H1 (cell line): ENCODE data around the gene TGM6. TPM values are rescaled to one million over a fixed set of nuclear protein-coding genes. Genes with fewer than 3 reads are reported as not detected.

ENCODE experiments used
- CTCF ChIA-PET: fragments of 300-600 bp; sonication (Branson Sonifier 250); formaldehyde crosslinking; loops from one replicate; lab custom pipeline; 2021; ENCODE audit not compliant: partially characterized antibody; lab: Charles Lee
- POLR2A ChIA-PET: fragments of 300-600 bp; sonication (Branson Sonifier 250); formaldehyde crosslinking; loops from one replicate; lab custom pipeline; 2021; ENCODE audit warnings: inconsistent platforms; ENCODE audit not compliant: partially characterized antibody; lab: Charles Lee
- DNase-seq, 2 experiments: peaks; one replicate each; pipeline versions ENCODE4 v3.0.0 to v3.0.0-alpha.2; 2010 to 2022; ENCODE audit warnings: low spot score in 2 of 2, low read depth in 1 of 2, mixed read lengths in 1 of 2
- FAIRE-seq: peaks from 2 replicates; lab custom pipeline; 2011; peaks lifted over from hg19 to GRCh38; lab: Jason Lieb, UNC
- H2AFZ ChIP-seq: 2 replicates; pipeline ENCODE4 v1.8.1; 2012; ENCODE audit warnings: low read length, inconsistent platforms
- H2AK5ac ChIP-seq: 2 replicates; pipeline ENCODE4 v1.6.1; 2013; ENCODE audit warnings: low read depth, low read length
- H2BK120ac ChIP-seq: replicated peaks from 2 replicates; pipeline ENCODE3; 2013; ENCODE audit warnings: low read depth, low read length, inconsistent platforms
- H2BK12ac ChIP-seq: 2 replicates; pipeline ENCODE4 v1.6.1; 2013; ENCODE audit warnings: low read depth, low read length
- H2BK15ac ChIP-seq: 2 replicates; pipeline ENCODE4 v1.6.1; 2013; ENCODE audit warnings: low read length
- H2BK20ac ChIP-seq: 2 replicates; pipeline ENCODE4 v1.6.1; 2013; ENCODE audit warnings: low read length
- H2BK5ac ChIP-seq: 2 replicates; pipeline ENCODE4 v1.6.1; 2013; ENCODE audit warnings: low read depth, low read length
- H3K14ac ChIP-seq: 2 replicates; pipeline ENCODE4 v1.6.1; 2013; ENCODE audit warnings: inconsistent platforms; ENCODE audit not compliant: insufficient read length
- H3K18ac ChIP-seq: 2 replicates; pipeline ENCODE4 v1.6.1; 2013; ENCODE audit warnings: low read length; ENCODE audit errors: extremely low read depth
- H3K23ac ChIP-seq: 2 replicates; pipeline ENCODE4 v1.6.1; 2013; ENCODE audit warnings: inconsistent platforms; ENCODE audit not compliant: insufficient read length
- H3K23me2 ChIP-seq: 2 replicates; pipeline ENCODE4 v1.6.1; 2013; ENCODE audit warnings: low read depth, low read length
- H3K27ac ChIP-seq: 2 replicates; pipeline ENCODE4 v1.6.1; 2011; ENCODE audit warnings: low read depth, low read length, inconsistent platforms
- H3K27me3 ChIP-seq, 4 experiments: replicated peaks in 1 of 4; 1 replicate in 1 of 4; 2 replicates in 3 of 4; pipeline versions ENCODE4 v1.6.1 to v1.8.1; 2011 to 2013; ENCODE audit warnings: low read length in 3 of 4, mild to moderate bottlenecking in 3 of 4, inconsistent platforms in 2 of 4, mixed read lengths in 2 of 4, moderate library complexity in 1 of 4; ENCODE audit not compliant: control insufficient read depth in 3 of 4, insufficient read depth in 3 of 4; ENCODE audit errors: extremely low read depth in 1 of 4
- H3K36me3 ChIP-seq, 4 experiments: 2 replicates each; pipeline versions ENCODE4 v1.6.1 to v1.8.1; 2011 to 2013; ENCODE audit warnings: mild to moderate bottlenecking in 4 of 4, low read length in 3 of 4, moderate library complexity in 2 of 4, control low read depth in 1 of 4, inconsistent platforms in 1 of 4; ENCODE audit not compliant: insufficient read depth in 4 of 4, control insufficient read depth in 2 of 4
- H3K4ac ChIP-seq: replicated peaks from 2 replicates; pipeline ENCODE3; 2013; ENCODE audit warnings: low read length, low read depth, mixed read lengths, inconsistent platforms; ENCODE audit not compliant: insufficient read length
- H3K4me1 ChIP-seq, 4 experiments: replicated peaks in 1 of 4; 1 replicate in 1 of 4; 2 replicates in 3 of 4; pipeline versions ENCODE4 v1.6.1 to v1.8.1; 2011 to 2013; ENCODE audit warnings: low read length in 3 of 4, inconsistent platforms in 2 of 4, mixed read lengths in 1 of 4; ENCODE audit not compliant: insufficient read depth in 4 of 4, control insufficient read depth in 3 of 4
- H3K4me2 ChIP-seq, 2 experiments: 2 replicates each; pipeline versions ENCODE4 v1.6.1 to v1.8.1; 2011 to 2013; ENCODE audit warnings: low read depth in 2 of 2, low read length in 2 of 2, control low read depth in 1 of 2, inconsistent platforms in 1 of 2, mild to moderate bottlenecking in 1 of 2; ENCODE audit not compliant: insufficient read depth in 1 of 2
- H3K4me3 ChIP-seq, 4 experiments: fragments of 200-600, 300-600 bp in 1 of 4; sonication (generic), shearing (Covaris generic), sonication (Bioruptor Twin) in 1 of 4; 2 replicates each; pipeline versions ENCODE4 v1.5.1 to v1.8.1; 2011 to 2016; ENCODE audit warnings: low read length in 4 of 4, low read depth in 3 of 4, control low read depth in 2 of 4, inconsistent platforms in 2 of 4, mild to moderate bottlenecking in 2 of 4, mixed read lengths in 1 of 4, moderate library complexity in 1 of 4; ENCODE audit not compliant: insufficient read depth in 2 of 4; ENCODE audit errors: extremely low read depth in 1 of 4
- H3K56ac ChIP-seq: replicated peaks from 2 replicates; pipeline ENCODE3; 2013; ENCODE audit warnings: low read depth, mild to moderate bottlenecking, mixed read lengths, low read length, inconsistent platforms; ENCODE audit not compliant: insufficient read length
- H3K79me1 ChIP-seq: 2 replicates; pipeline ENCODE4 v1.6.1; 2013; ENCODE audit warnings: low read depth, low read length, control low read depth
- H3K79me2 ChIP-seq, 2 experiments: 2 replicates each; pipeline versions ENCODE4 v1.6.1 to v1.8.1; 2012 to 2013; ENCODE audit warnings: low read length in 2 of 2, mild to moderate bottlenecking in 2 of 2, inconsistent platforms in 1 of 2; ENCODE audit not compliant: insufficient read depth in 2 of 2, control insufficient read depth in 1 of 2
- H3K9ac ChIP-seq, 4 experiments: replicated peaks in 1 of 4; 1 replicate in 1 of 4; 2 replicates in 3 of 4; pipeline versions ENCODE4 v1.6.1 to v1.8.1; 2011 to 2013; ENCODE audit warnings: low read depth in 3 of 4, low read length in 3 of 4, control low read depth in 2 of 4, mild to moderate bottlenecking in 2 of 4, moderate library complexity in 2 of 4, inconsistent platforms in 1 of 4; ENCODE audit errors: extremely low read depth in 1 of 4
- H3K9me3 ChIP-seq, 2 experiments: 2 replicates each; pipeline versions ENCODE4 v1.6.1 to v1.8.1; 2012 to 2013; ENCODE audit warnings: mild to moderate bottlenecking in 2 of 2, moderate library complexity in 2 of 2, control low read depth in 1 of 2, inconsistent platforms in 1 of 2, low read depth in 1 of 2, low read length in 1 of 2, mixed read lengths in 1 of 2; ENCODE audit not compliant: insufficient read depth in 2 of 2
- H4K20me1 ChIP-seq, 2 experiments: replicated peaks in 1 of 2; 2 replicates each; pipeline versions ENCODE3 to v1.8.1; 2011 to 2013; ENCODE audit warnings: inconsistent platforms in 2 of 2, low read length in 2 of 2, mild to moderate bottlenecking in 1 of 2; ENCODE audit not compliant: insufficient read depth in 2 of 2, control insufficient read depth in 1 of 2
- H4K5ac ChIP-seq: 2 replicates; pipeline ENCODE4 v1.6.1; 2013; ENCODE audit warnings: low read length, low read depth, mixed read lengths, inconsistent platforms; ENCODE audit not compliant: insufficient read length
- H4K8ac ChIP-seq: 2 replicates; pipeline ENCODE4 v1.8.0; 2013; ENCODE audit warnings: mild to moderate bottlenecking, moderate library complexity, low read length, inconsistent platforms; ENCODE audit not compliant: insufficient read depth; ENCODE audit errors: extremely low read depth
- H4K91ac ChIP-seq: replicated peaks from 2 replicates; pipeline ENCODE3; 2013; ENCODE audit warnings: low read length, mixed read lengths, inconsistent platforms; ENCODE audit not compliant: insufficient read length
- CBX8 ChIP-seq: fragments of 300-800, 300-1000 bp; sonication (generic); IDR thresholded peaks from 2 replicates; pipeline ENCODE4 v1.7.1; 2016; ENCODE audit warnings: low read depth, low read length, borderline replicate concordance
- CEBPB ChIP-seq: IDR thresholded peaks from 2 replicates; pipeline ENCODE4 v1.6.1; 2012; ENCODE audit warnings: low read depth, low read length
- CHD1 ChIP-seq: IDR thresholded peaks from 2 replicates; pipeline ENCODE4 v1.6.1; 2012; ENCODE audit warnings: low read depth, low read length, improper control_type of control experiment
- EGR1 ChIP-seq: IDR thresholded peaks from 2 replicates; pipeline ENCODE4 v1.6.1; 2011; ENCODE audit warnings: low read depth, low read length, borderline replicate concordance
- GTF2F1 ChIP-seq: IDR thresholded peaks from 2 replicates; pipeline ENCODE4 v1.6.1; 2012; ENCODE audit warnings: low read depth, low read length, improper control_type of control experiment, borderline replicate concordance
- JUN ChIP-seq: IDR thresholded peaks from 2 replicates; pipeline ENCODE4 v1.6.1; 2011; ENCODE audit warnings: low read depth, mild to moderate bottlenecking, improper control_type of control experiment, low read length
- KDM1A ChIP-seq: fragments of 200-600, 300-600 bp; sonication (generic); IDR thresholded peaks from 2 replicates; pipeline ENCODE4 v1.7.1; 2016; ENCODE audit warnings: mild to moderate bottlenecking, low read length, borderline replicate concordance
- KDM4A ChIP-seq: IDR thresholded peaks from one replicate; pipeline ENCODE4 v1.7.1; 2012; ENCODE audit warnings: low read depth, mild to moderate bottlenecking, moderate library complexity, low read length, inconsistent platforms; ENCODE audit not compliant: severe bottlenecking
- PHF8 ChIP-seq: fragments of 200-600 bp; sonication (generic); conservative IDR thresholded peaks from 2 replicates; pipeline ENCODE4 v1.7.1; 2012; ENCODE audit warnings: low read depth, mild to moderate bottlenecking, inconsistent platforms, low read length, moderate library complexity
- SIRT6 ChIP-seq: IDR thresholded peaks from one replicate; pipeline ENCODE4 v1.7.1; 2012; ENCODE audit warnings: low read length, inconsistent platforms
- SUZ12 ChIP-seq: fragments of 200-600 bp; sonication (generic); IDR thresholded peaks from 2 replicates; pipeline ENCODE4 v1.6.1; 2012; ENCODE audit warnings: mild to moderate bottlenecking, inconsistent platforms, low read length, moderate library complexity, mixed read lengths
- TAF7 ChIP-seq: optimal IDR thresholded peaks from 2 replicates; pipeline ENCODE3; 2011; ENCODE audit warnings: low read depth, mild to moderate bottlenecking, inconsistent platforms, low read length, moderate library complexity, borderline replicate concordance
- TBP ChIP-seq: IDR thresholded peaks from 2 replicates; pipeline ENCODE4 v1.6.1; 2011; ENCODE audit warnings: low read depth, low read length, improper control_type of control experiment
- TEAD4 ChIP-seq: IDR thresholded peaks from 2 replicates; pipeline ENCODE4 v1.6.1; 2012; ENCODE audit warnings: low read depth, low read length, inconsistent platforms, mixed read lengths
- polyA plus RNA-seq, 7 experiments: library from polyadenylated mRNA; depleted of rRNA in 3 of 7; stranded (reverse) in 5 of 7; unstranded in 2 of 7; fragments of >200 nt in 5 of 7; fragments of 200-250 nt in 2 of 7; gene quantifications; 1 replicate in 5 of 7; 2 replicates in 1 of 7; 4 replicates in 1 of 7; pipeline versions ENCODE4 v1.2.1 to v1.2.3, GENCODE V29; 2011 to 2013; ENCODE audit warnings: missing spikeins in 2 of 7, mixed read lengths in 2 of 7
- total RNA-seq: library from RNA; stranded (reverse); fragmentation: NEBNext Ultra II Directional; extraction: Animal tissue kit (Norgen Biotek cat#: 25700); gene quantifications from 2 replicates; pipeline ENCODE4 v1.2.1, GENCODE V29; 2021

Gene TGM6
- total and polyA plus RNA-seq, 2 of the 8 experiments (the other 6 are each of a cell fraction or from before 2014, with no cell fraction given), result 0.03 TPM; not detected in 1

- no peak overlapping the region for H3K27ac ChIP-seq
- H3K9ac ChIP-seq, result no peak overlapping the region
- no peak overlapping the region for H4K5ac ChIP-seq
- H3K27me3 ChIP-seq, result no peaks in the 10 kb centered on the region
- no peak overlapping the region for H3K4me3 ChIP-seq
- H2BK20ac ChIP-seq, result no peak overlapping the region
- no peak overlapping the region for H2AFZ ChIP-seq
- no peaks in the 10 kb centered on the region for H4K20me1 ChIP-seq
- no peak for FAIRE-seq
- ChIA-PET POLR2A (interaction anchor here (0.6 kb wide), 1 partner anchor 104 kb away, joined by 3 read pairs; no protein-coding TSS in a partner anchor), CTCF (interaction anchor here (1.1 to 1.8 kb wide), 2 partner anchors 26 to 91 kb away, joined by 5 read pairs; no protein-coding TSS in a partner anchor)
- no peak overlapping the region for H3K4me2 ChIP-seq
- no peak overlapping the region for H2BK12ac ChIP-seq
- no peak overlapping the region for H3K23ac ChIP-seq
- no peaks in the 10 kb centered on the region for H3K79me1 ChIP-seq
- H2BK15ac ChIP-seq, result no peak overlapping the region
- H3K4me1 ChIP-seq, result no peaks in the 10 kb centered on the region
- no peak overlapping the region for H2AK5ac ChIP-seq
- H3K14ac ChIP-seq, result no peak overlapping the region
- H4K91ac ChIP-seq, result no peak overlapping the region
- H3K36me3 ChIP-seq, result no peaks in the 10 kb centered on the region
- H3K23me2 ChIP-seq, result no peaks in the 10 kb centered on the region
- no peak for DNase-seq
- no peak overlapping the region for H2BK120ac ChIP-seq
- no peak overlapping the region for H3K18ac ChIP-seq
- no peak overlapping the region for H3K4ac ChIP-seq
- no peaks in the 10 kb centered on the region for H3K79me2 ChIP-seq
- no peaks in the 10 kb centered on the region for H3K9me3 ChIP-seq
- no peak overlapping the region for H3K56ac ChIP-seq
- no peak overlapping the region for H4K8ac ChIP-seq
- TF ChIP-seq EGR1, result no peak
- no peak for TF ChIP-seq JUN
- no peak for TF ChIP-seq TAF7
- TF ChIP-seq CBX8, result no peak
- no peak for TF ChIP-seq PHF8
- TF ChIP-seq CEBPB, result no peak
- no peak for TF ChIP-seq KDM4A
- TF ChIP-seq CHD1, result no peak
- no peak for TF ChIP-seq GTF2F1
- no peak for TF ChIP-seq SUZ12
- no peak for TF ChIP-seq TBP
- TF ChIP-seq TEAD4, result no peak
- TF ChIP-seq SIRT6, result no peak
- TF ChIP-seq KDM1A, result no peak
- H2BK5ac ChIP-seq, result no peak overlapping the region
Measured at GRCh38 chr20:2361035-2361593, 19.6 kb upstream of the TGM6 start.
